GM19239 (cell line): ENCODE data around the gene KNDC1.
"Not testable (repeated sequence)": the region's sequence is repeated elsewhere in the genome, so short reads cannot be mapped to it uniquely, and the experiment has no call there.

Experiments
- DNase-seq: peaks from one replicate; pipeline ENCODE4 v3.0.0; 2011; ENCODE audit warnings: low spot score; ENCODE audit not compliant: insufficient read length
- FAIRE-seq: peaks from 2 replicates; lab custom pipeline; 2011; peaks lifted over from hg19 to GRCh38; lab: Jason Lieb, UNC

KNDC1 gene

GRCh38 chr10:133251388-133252222 lies 91.6 kb downstream of the KNDC1 start:
- DNase-seq: no peak
- no peak for FAIRE-seq

- DNase-seq (no peak), FAIRE-seq (no peak)
Observed at GRCh38 chr10:133252223-133252552, 92.2 kb downstream of the KNDC1 start.

GRCh38 chr10:133253361-133253955 lies 93.4 kb downstream of the KNDC1 start:
- DNase-seq (no peak), FAIRE-seq (no peak)

- no peak for DNase-seq
Observed at GRCh38 chr10:133254421-133255120, 94.6 kb downstream of the KNDC1 start.

GRCh38 chr10:133255323-133255722 lies 95.3 kb downstream of the KNDC1 start:
- FAIRE-seq (no peak), DNase-seq (no peak)

More at GRCh38 chr10:133254421-133255120, 94.6 kb downstream of the KNDC1 start:
- FAIRE-seq: no peak

GRCh38 chr10:133257489-133258065 lies 97.6 kb downstream of the KNDC1 start:
- DNase-seq: no peak
- FAIRE-seq: peak; percentile 49

GRCh38 chr10:133258066-133258817 lies 98.2 kb downstream of the KNDC1 start:
- FAIRE-seq (no peak), DNase-seq (peak; percentile 75)

- FAIRE-seq: no peak
Observed at GRCh38 chr10:133258818-133259601, 99.0 kb downstream of the KNDC1 start.

GRCh38 chr10:133259602-133259989 lies 99.6 kb downstream of the KNDC1 start:
- FAIRE-seq: no peak
- no peak for DNase-seq

More at GRCh38 chr10:133258818-133259601, 99.0 kb downstream of the KNDC1 start:
- no peak for DNase-seq

- peak; percentile 75 for DNase-seq
Observed at GRCh38 chr10:133260895-133261725, 101.1 kb downstream of the KNDC1 start.

GRCh38 chr10:133261726-133262325 lies 101.8 kb downstream of the KNDC1 start:
- FAIRE-seq: peak; percentile 68
- DNase-seq: peak; percentile 93

More at GRCh38 chr10:133260895-133261725, 101.1 kb downstream of the KNDC1 start:
- peak; percentile 72 for FAIRE-seq

- DNase-seq (no peak), FAIRE-seq (no peak)
Observed at GRCh38 chr10:133262696-133263095, 102.7 kb downstream of the KNDC1 start.

GRCh38 chr10:133263674-133264073 lies 103.7 kb downstream of the KNDC1 start:
- FAIRE-seq (no peak), DNase-seq (no peak)

GRCh38 chr10:133264461-133264860 lies 104.4 kb downstream of the KNDC1 start:
- FAIRE-seq: no peak
- no peak for DNase-seq

GRCh38 chr10:133265052-133265451 lies 105.0 kb downstream of the KNDC1 start:
- FAIRE-seq, DNase-seq: not testable (repeated sequence)

- FAIRE-seq (no peak), DNase-seq (no peak)
Observed at GRCh38 chr10:133266056-133266795, 106.2 kb downstream of the KNDC1 start.

GRCh38 chr10:133267293-133267692 lies 107.3 kb downstream of the KNDC1 start:
- DNase-seq: no peak
- FAIRE-seq: no peak
